ENCODE results near the gene CHURC1.

GRCh38 chr14:64971943-64972791 lies 57.9 kb downstream of the CHURC1 start, which contains the start of gene RAB15:
- TF ChIP-seq, protein P1, sequence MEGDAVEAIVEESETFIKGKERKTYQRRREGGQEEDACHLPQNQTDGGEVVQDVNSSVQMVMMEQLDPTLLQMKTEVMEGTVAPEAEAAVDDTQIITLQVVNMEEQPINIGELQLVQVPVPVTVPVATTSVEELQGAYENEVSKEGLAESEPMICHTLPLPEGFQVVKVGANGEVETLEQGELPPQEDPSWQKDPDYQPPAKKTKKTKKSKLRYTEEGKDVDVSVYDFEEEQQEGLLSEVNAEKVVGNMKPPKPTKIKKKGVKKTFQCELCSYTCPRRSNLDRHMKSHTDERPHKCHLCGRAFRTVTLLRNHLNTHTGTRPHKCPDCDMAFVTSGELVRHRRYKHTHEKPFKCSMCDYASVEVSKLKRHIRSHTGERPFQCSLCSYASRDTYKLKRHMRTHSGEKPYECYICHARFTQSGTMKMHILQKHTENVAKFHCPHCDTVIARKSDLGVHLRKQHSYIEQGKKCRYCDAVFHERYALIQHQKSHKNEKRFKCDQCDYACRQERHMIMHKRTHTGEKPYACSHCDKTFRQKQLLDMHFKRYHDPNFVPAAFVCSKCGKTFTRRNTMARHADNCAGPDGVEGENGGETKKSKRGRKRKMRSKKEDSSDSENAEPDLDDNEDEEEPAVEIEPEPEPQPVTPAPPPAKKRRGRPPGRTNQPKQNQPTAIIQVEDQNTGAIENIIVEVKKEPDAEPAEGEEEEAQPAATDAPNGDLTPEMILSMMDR (conservative IDR thresholded peaks at IDR 0.05; ENCODE audit: low read length), result no peak
- no peak for TF ChIP-seq EZH2phosphoT487 (IDR thresholded peaks at IDR 0.05; ENCODE audit: borderline replicate concordance, low read depth, low read length)

Measured in OCI-LY7 (cell line).